ENCODE results near the gene CNOT11. TPM values are rescaled to one million over a fixed set of nuclear protein-coding genes. Genes with fewer than 3 reads are reported as not detected.

Gene CNOT11
- total RNA-seq, 1 experiment from 2014 or later, result 110 TPM

DNA sequence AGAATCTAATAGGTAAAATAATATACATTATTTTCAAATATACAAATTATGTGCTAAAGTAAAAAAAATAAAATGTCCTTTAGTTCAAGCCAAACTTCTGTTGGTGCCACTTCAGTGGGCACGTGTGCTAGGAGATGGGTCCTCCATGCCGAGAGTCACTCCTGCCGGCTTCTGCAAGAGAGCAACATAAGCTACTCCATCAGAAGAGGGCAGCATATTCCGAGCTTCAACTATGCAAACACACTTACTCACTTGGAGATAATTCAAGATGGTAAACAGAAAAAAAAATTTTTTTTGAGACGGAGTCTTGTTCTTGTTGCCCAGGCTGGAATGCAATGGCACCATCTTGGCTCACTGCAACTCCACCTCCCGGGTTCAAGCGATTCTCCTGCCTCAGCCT is 24.4 kb downstream of the CNOT11 start:
- Mint-ChIP-seq H3K36me3 (ENCODE audit: insufficient read depth, unreplicated experiment) (peaks cover 92% of the 10 kb centered on the region), H3K9me3 (ENCODE audit: unreplicated experiment) (no peaks in the 10 kb centered on the region), H3K4me1 (ENCODE audit: low read depth, unreplicated experiment) (peaks cover 14% of the 10 kb centered on the region), H3K4me3 (ENCODE audit: unreplicated experiment) (no peak overlapping the region), H3K27ac (ENCODE audit: unreplicated experiment) (no peak overlapping the region), H3K27me3 (ENCODE audit: insufficient read depth, unreplicated experiment) (no peaks in the 10 kb centered on the region)
- H3K4me1 ChIP-seq, result peaks cover 13% of the 10 kb centered on the region
- H3K36me3 ChIP-seq (ENCODE audit: control insufficient read depth, insufficient read depth, low read length), result peaks cover 5% of the 10 kb centered on the region
- ChIA-PET POLR2A (no interaction called here), CTCF (interaction anchor here (0.7 to 1.9 kb wide), 4 partner anchors 9 to 110 kb away, joined by 3 to 9 read pairs (median 4); partner anchors contain the start of gene CREG2)
- H3K9me3 ChIP-seq, result no peaks in the 10 kb centered on the region
- peak; percentile 50 to 51 for DNase-seq
- BruUV-seq (replicated peaks), result no TSS peak
- no peaks in the 10 kb centered on the region for H3K27me3 ChIP-seq (replicated peaks; ENCODE audit: control insufficient read depth, insufficient read depth, low read length)
- TF ChIP-seq, protein P1, sequence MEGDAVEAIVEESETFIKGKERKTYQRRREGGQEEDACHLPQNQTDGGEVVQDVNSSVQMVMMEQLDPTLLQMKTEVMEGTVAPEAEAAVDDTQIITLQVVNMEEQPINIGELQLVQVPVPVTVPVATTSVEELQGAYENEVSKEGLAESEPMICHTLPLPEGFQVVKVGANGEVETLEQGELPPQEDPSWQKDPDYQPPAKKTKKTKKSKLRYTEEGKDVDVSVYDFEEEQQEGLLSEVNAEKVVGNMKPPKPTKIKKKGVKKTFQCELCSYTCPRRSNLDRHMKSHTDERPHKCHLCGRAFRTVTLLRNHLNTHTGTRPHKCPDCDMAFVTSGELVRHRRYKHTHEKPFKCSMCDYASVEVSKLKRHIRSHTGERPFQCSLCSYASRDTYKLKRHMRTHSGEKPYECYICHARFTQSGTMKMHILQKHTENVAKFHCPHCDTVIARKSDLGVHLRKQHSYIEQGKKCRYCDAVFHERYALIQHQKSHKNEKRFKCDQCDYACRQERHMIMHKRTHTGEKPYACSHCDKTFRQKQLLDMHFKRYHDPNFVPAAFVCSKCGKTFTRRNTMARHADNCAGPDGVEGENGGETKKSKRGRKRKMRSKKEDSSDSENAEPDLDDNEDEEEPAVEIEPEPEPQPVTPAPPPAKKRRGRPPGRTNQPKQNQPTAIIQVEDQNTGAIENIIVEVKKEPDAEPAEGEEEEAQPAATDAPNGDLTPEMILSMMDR (IDR thresholded peaks at IDR 0.05; ENCODE audit: insufficient read depth in 1 of 2, low read depth in 1 of 2, low read length in 1 of 2, severe bottlenecking in 1 of 2, unreplicated experiment in 1 of 2), result peak in 1 of 2 experiments; percentile 46
- H3K4me3 ChIP-seq (ENCODE audit: low read depth, low read length), result no peak overlapping the region
- intact Hi-C loops (cut with micrococcal nuclease; ENCODE audit: unreplicated experiment), result loop anchor here (10.0 kb wide), 1 partner anchor 108 kb away; the partner anchor contains the start of gene CREG2

GRCh38 chr2:101278925-101279324 is 26.2 kb downstream of the CNOT11 start:
- DNase-seq, result no peak
- CTCF ChIA-PET, result no interaction called here
- no peaks in the 10 kb centered on the region for H3K27me3 Mint-ChIP-seq (ENCODE audit: insufficient read depth, unreplicated experiment)
- BruUV-seq (replicated peaks), result no TSS peak
- Histone ChIP-seq H3K4me1 (peaks cover 9% of the 10 kb centered on the region), H3K4me3 (ENCODE audit: low read depth, low read length) (no peak overlapping the region), H3K36me3 (ENCODE audit: control insufficient read depth, insufficient read depth, low read length) (peaks cover 5% of the 10 kb centered on the region), H3K9me3 (no peaks in the 10 kb centered on the region), H3K27me3 (replicated peaks; ENCODE audit: control insufficient read depth, insufficient read depth, low read length) (no peaks in the 10 kb centered on the region)
- peaks cover 93% of the 10 kb centered on the region for H3K36me3 Mint-ChIP-seq (ENCODE audit: insufficient read depth, unreplicated experiment)
- intact Hi-C loops (cut with micrococcal nuclease; ENCODE audit: unreplicated experiment), result loop anchor here (10.0 kb wide), 1 partner anchor 106 kb away; the partner anchor contains the start of gene CREG2
- peaks cover 11% of the 10 kb centered on the region for H3K4me1 Mint-ChIP-seq (ENCODE audit: low read depth, unreplicated experiment)
- H3K27ac Mint-ChIP-seq (ENCODE audit: unreplicated experiment), result no peak overlapping the region
- TF ChIP-seq, protein P1 (IDR thresholded peaks at IDR 0.05; ENCODE audit: insufficient read depth in 1 of 2, low read depth in 1 of 2, low read length in 1 of 2, severe bottlenecking in 1 of 2, unreplicated experiment in 1 of 2), result no peak
- no peaks in the 10 kb centered on the region for H3K9me3 Mint-ChIP-seq (ENCODE audit: unreplicated experiment)
- H3K4me3 Mint-ChIP-seq (ENCODE audit: unreplicated experiment), result no peak overlapping the region
- POLR2A ChIA-PET, result no interaction called here

DNA sequence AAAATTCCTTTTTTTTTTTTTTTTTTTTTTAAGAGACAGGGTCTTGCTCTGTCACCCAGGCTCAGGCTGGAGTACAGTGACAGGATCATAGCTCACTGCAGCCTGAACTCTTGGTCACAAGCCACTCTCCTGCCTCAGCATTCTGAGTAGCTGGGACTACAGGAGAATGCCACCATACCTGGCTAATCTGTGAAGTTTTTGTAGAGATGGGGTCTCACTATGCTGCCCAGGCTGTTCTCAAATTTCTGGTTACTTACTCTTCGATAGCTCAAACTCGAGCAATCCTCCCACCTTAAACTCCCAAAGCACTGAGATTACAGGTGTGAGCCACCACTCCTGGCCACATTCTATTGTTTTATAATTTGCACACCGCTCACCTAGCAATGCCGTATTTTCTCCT is 28.8 kb downstream of the CNOT11 start:
- H3K4me3 Mint-ChIP-seq (ENCODE audit: unreplicated experiment), result no peak overlapping the region
- Histone ChIP-seq H3K27me3 (replicated peaks; ENCODE audit: control insufficient read depth, insufficient read depth, low read length) (no peaks in the 10 kb centered on the region), H3K36me3 (ENCODE audit: control insufficient read depth, insufficient read depth, low read length) (peaks cover 1% of the 10 kb centered on the region; the same call in 1 of the 2 replicates), H3K9me3 (no peaks in the 10 kb centered on the region), H3K4me1 (peaks cover 9% of the 10 kb centered on the region), H3K4me3 (ENCODE audit: low read depth, low read length) (no peak overlapping the region)
- no peaks in the 10 kb centered on the region for H3K27me3 Mint-ChIP-seq (ENCODE audit: insufficient read depth, unreplicated experiment)
- BruUV-seq (replicated peaks), result no TSS peak
- ChIA-PET CTCF (no interaction called here), POLR2A (interaction anchor here (0.6 kb wide), 3 partner anchors 10 to 272 kb away, joined by 3 to 4 read pairs (median 3); no protein-coding TSS in a partner anchor)
- DNase-seq, result no peak
- intact Hi-C loops (cut with micrococcal nuclease; ENCODE audit: unreplicated experiment), result no loop called here
- TF ChIP-seq, protein P1 (IDR thresholded peaks at IDR 0.05; ENCODE audit: insufficient read depth in 1 of 2, low read depth in 1 of 2, low read length in 1 of 2, severe bottlenecking in 1 of 2, unreplicated experiment in 1 of 2), result no peak
- H3K9me3 Mint-ChIP-seq (ENCODE audit: unreplicated experiment), result no peaks in the 10 kb centered on the region
- peaks cover 7% of the 10 kb centered on the region for H3K4me1 Mint-ChIP-seq (ENCODE audit: low read depth, unreplicated experiment)
- peaks cover 98% of the 10 kb centered on the region for H3K36me3 Mint-ChIP-seq (ENCODE audit: insufficient read depth, unreplicated experiment)
- H3K27ac Mint-ChIP-seq (ENCODE audit: unreplicated experiment), result peak overlapping the region; percentile 3
